Measurements from ENCODE around the gene AIG1. TPM values are rescaled to one million over a fixed set of nuclear protein-coding genes. Genes with fewer than 3 reads are reported as not detected.
A peak's percentile ranks its signal among the peaks of the same experiment; 100 is the strongest.
"Not testable (repeated sequence)": the region's sequence is repeated elsewhere in the genome, so short reads cannot be mapped to it uniquely, and the experiment has no call there.

AIG1 gene
- total and polyA plus RNA-seq, 4 donors: 32.4 to 72.3 (median 49.3) TPM

DNA sequence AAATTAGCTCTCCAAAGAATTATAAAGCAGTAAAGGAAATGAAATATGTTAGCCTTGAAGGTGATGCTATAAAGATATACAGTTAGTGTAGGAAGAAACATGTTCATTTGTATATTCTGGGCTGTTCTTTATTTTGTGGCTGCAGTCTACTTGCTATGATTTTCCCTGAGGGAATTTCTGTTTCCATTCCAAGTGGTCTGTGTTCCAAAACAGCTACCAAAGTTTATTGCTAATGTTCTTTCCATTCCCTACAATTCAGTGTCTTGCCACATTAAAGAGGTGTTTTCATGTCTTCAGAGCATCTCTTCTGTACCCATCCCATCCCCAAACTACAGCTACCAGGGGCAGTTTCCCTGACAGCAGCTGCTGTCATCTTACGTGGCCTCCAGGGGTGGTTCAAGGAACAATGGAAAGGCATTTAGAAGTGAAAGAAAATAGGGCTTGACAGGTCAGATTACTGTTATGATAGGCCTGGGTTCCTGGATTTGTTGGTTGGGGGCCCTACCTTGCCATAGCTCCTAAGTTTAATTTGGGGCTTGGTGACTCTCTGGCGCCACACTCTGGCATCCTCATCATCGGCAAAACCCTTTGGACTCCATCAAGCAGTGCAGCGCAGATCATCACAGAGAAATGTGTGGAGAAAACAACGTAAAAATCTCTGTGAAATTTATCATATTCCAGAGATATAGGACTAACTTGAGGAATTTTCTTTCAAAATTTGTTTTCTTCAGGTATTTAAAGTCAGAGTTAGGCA is 33.8 kb upstream of the AIG1 start:
- intact Hi-C loops (cut with DNase I): loop anchor here (2.0 kb wide), 2 partner anchors 330 to 334 kb away; no protein-coding TSS in a partner anchor
- H3K36me3 ChIP-seq (ENCODE audit: control insufficient read depth in 1 of 2, insufficient read depth in 2 of 2, low read length in 1 of 2): no peaks in the 10 kb centered on the region
- no peak overlapping the region for H3K4me3 ChIP-seq (ENCODE audit: low read length in 2 of 2)
- no peaks in the 10 kb centered on the region for H3K4me1 ChIP-seq (ENCODE audit: control insufficient read depth in 1 of 2, insufficient read depth in 2 of 2, low read length in 2 of 2)
- peak; percentile 52 to 73 for DNase-seq
- H3K27me3 ChIP-seq (ENCODE audit: control insufficient read depth in 1 of 2, insufficient read depth in 2 of 2, low read length in 1 of 2): no peaks in the 10 kb centered on the region
- ATAC-seq (ENCODE audit: low FRiP score): no peak
- 59 to 62% methylated on average over 5 of the region's 5 CpGs for WGBS, 2 donors
- no peak overlapping the region for H3K27ac ChIP-seq (ENCODE audit: low read depth in 1 of 2, low read length in 2 of 2)
- H3K9me3 ChIP-seq (ENCODE audit: control insufficient read depth, low read length): no peaks in the 10 kb centered on the region

DNA sequence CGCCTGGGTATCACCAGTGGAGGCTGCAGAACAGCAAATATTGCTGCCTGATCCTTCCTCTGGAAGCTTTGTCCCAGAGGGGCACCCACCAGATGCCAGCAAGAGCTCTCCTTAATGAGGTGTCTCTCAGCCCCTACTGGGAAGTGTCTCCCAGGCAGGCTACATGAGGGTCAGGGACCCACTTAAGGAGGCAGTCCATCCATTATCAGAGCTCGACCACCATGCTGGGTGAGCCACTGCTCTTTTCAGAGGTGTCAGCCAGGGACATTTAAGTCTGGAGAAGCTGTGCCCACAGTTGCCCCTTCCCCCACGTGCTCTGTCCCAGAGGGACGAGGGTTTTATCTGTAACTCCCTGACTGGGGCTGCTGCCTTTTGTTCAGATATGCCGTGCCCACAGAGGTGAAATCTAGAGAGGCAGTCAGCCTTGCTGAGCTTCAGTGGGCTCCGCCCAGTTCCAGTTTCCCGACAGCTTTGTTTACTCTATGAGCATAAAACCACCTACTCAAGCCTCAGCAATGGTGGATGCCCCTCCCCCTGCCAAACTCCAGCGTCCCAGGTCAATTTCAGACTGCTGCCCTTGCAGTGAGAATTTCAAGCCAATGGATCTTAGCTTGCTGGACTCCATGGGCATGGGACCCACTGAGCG is 25.9 kb upstream of the AIG1 start:
- Histone ChIP-seq H3K9me3 (ENCODE audit: control insufficient read depth, low read length) (no peaks in the 10 kb centered on the region), H3K4me1 (ENCODE audit: control insufficient read depth in 1 of 2, insufficient read depth in 2 of 2, low read length in 2 of 2) (no peaks in the 10 kb centered on the region), H3K36me3 (ENCODE audit: control insufficient read depth in 1 of 2, insufficient read depth in 2 of 2, low read length in 1 of 2) (no peaks in the 10 kb centered on the region), H3K27me3 (ENCODE audit: control insufficient read depth in 1 of 2, insufficient read depth in 2 of 2, low read length in 1 of 2) (no peaks in the 10 kb centered on the region), H3K4me3 (ENCODE audit: low read length in 2 of 2) (no peak overlapping the region), H3K27ac (ENCODE audit: low read depth in 1 of 2, low read length in 2 of 2) (no peak overlapping the region)
- 79 to 85% methylated on average over 9 of the region's 9 CpGs for WGBS, 2 donors
- DNase-seq (no peak), ATAC-seq (ENCODE audit: low FRiP score) (no peak)
- intact Hi-C loops (cut with DNase I): loop anchor here in 1 of 2 donors (10.0 kb wide), 1 partner anchor 50 kb away; no protein-coding TSS in a partner anchor

DNA sequence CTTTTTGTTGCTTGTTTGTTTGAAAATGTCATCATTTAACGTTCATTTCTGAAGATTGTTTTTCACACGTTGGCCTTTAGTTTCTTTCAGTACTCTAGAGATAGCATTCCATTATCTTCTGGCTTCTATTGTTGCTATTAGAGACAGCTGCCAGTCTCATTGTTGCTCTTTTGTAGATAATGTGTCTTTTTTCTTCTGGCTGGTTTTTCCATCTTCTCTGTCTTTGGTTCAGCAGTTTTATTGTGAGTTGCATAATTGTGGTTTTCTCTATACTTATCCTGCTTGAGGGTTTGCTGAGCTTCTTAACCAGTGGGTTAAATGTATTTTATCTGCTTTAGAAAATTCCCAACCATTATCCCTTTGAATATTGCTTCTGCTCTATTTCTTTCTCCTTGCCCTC is 23.2 kb upstream of the AIG1 start:
- H3K27me3 ChIP-seq (ENCODE audit: control insufficient read depth in 1 of 2, insufficient read depth in 2 of 2, low read length in 1 of 2): no peaks in the 10 kb centered on the region
- no peaks in the 10 kb centered on the region for H3K9me3 ChIP-seq (ENCODE audit: control insufficient read depth, low read length)
- DNase-seq (no peak), ATAC-seq (ENCODE audit: low FRiP score) (no peak)
- intact Hi-C loops (cut with DNase I): loop anchor here in 1 of 2 donors (10.0 kb wide), 1 partner anchor 53 kb away; no protein-coding TSS in a partner anchor
- no peaks in the 10 kb centered on the region for H3K36me3 ChIP-seq (ENCODE audit: control insufficient read depth in 1 of 2, insufficient read depth in 2 of 2, low read length in 1 of 2)
- H3K27ac ChIP-seq (ENCODE audit: low read depth in 1 of 2, low read length in 2 of 2): no peak overlapping the region
- no peaks in the 10 kb centered on the region for H3K4me1 ChIP-seq (ENCODE audit: control insufficient read depth in 1 of 2, insufficient read depth in 2 of 2, low read length in 2 of 2)
- no peak overlapping the region for H3K4me3 ChIP-seq (ENCODE audit: low read length in 2 of 2)
- WGBS, 2 donors: 36 to 44% methylated on average over 2 of the region's 2 CpGs

DNA sequence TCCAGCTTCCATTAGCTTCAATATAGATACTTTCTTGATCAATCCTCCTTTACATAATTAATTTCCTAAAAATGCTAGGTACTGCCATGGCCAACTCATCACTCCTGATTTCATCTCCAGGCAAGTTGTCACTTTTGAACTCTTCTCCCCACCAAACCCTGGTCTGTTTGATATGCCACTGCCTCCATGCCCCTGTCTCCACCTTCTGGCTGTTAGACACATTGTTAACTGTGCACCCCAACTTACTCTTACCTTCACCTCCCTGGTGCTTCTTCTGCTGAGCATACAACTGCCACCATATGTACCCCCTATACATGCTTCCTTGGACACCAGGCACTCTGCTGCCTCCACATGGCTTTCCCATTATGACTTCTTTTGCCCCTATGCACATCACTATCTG is 21.9 kb upstream of the AIG1 start:
- DNase-seq (no peak), ATAC-seq (ENCODE audit: low FRiP score) (no peak)
- Histone ChIP-seq H3K9me3 (ENCODE audit: control insufficient read depth, low read length) (no peaks in the 10 kb centered on the region), H3K4me3 (ENCODE audit: low read length in 2 of 2) (no peak overlapping the region), H3K27me3 (ENCODE audit: control insufficient read depth in 1 of 2, insufficient read depth in 2 of 2, low read length in 1 of 2) (no peaks in the 10 kb centered on the region), H3K36me3 (ENCODE audit: control insufficient read depth in 1 of 2, insufficient read depth in 2 of 2, low read length in 1 of 2) (no peaks in the 10 kb centered on the region), H3K27ac (ENCODE audit: low read depth in 1 of 2, low read length in 2 of 2) (no peak overlapping the region), H3K4me1 (ENCODE audit: control insufficient read depth in 1 of 2, insufficient read depth in 2 of 2, low read length in 2 of 2) (no peaks in the 10 kb centered on the region)
- intact Hi-C loops (cut with DNase I): loop anchor here in 1 of 2 donors (10.0 kb wide), 1 partner anchor 54 kb away; no protein-coding TSS in a partner anchor

DNA sequence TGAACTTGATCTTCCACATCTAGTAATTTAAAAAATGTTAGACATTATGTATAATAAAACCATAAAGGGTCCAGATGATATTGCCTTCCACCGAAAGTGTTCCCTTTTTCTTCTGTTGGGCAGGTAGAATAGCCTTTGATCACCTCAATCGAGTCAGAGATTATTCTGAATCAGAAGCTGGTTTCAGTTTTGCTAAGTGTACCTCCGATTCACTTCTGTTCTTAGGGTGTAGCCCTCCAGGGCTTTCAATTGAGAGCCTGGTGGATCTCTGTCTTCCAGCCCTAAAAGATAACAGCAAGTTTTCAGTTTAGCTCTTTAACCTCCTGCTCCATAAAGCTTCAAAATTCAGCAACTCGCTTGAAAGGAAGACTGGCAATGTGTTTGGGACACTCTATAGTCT is 21.1 kb upstream of the AIG1 start:
- H3K27ac ChIP-seq (ENCODE audit: low read depth in 1 of 2, low read length in 2 of 2): no peak overlapping the region
- intact Hi-C loops (cut with DNase I): loop anchor here in 1 of 2 donors (10.0 kb wide), 1 partner anchor 55 kb away; no protein-coding TSS in a partner anchor
- H3K4me1 ChIP-seq (ENCODE audit: control insufficient read depth in 1 of 2, insufficient read depth in 2 of 2, low read length in 2 of 2): no peaks in the 10 kb centered on the region
- no peak overlapping the region for H3K4me3 ChIP-seq (ENCODE audit: low read length in 2 of 2)
- WGBS, 2 donors: 87 to 94% methylated on average over 4 of the region's 4 CpGs
- no peaks in the 10 kb centered on the region for H3K9me3 ChIP-seq (ENCODE audit: control insufficient read depth, low read length)
- no peaks in the 10 kb centered on the region for H3K27me3 ChIP-seq (ENCODE audit: control insufficient read depth in 1 of 2, insufficient read depth in 2 of 2, low read length in 1 of 2)
- DNase-seq (no peak), ATAC-seq (ENCODE audit: low FRiP score) (no peak)
- no peaks in the 10 kb centered on the region for H3K36me3 ChIP-seq (ENCODE audit: control insufficient read depth in 1 of 2, insufficient read depth in 2 of 2, low read length in 1 of 2)

DNA sequence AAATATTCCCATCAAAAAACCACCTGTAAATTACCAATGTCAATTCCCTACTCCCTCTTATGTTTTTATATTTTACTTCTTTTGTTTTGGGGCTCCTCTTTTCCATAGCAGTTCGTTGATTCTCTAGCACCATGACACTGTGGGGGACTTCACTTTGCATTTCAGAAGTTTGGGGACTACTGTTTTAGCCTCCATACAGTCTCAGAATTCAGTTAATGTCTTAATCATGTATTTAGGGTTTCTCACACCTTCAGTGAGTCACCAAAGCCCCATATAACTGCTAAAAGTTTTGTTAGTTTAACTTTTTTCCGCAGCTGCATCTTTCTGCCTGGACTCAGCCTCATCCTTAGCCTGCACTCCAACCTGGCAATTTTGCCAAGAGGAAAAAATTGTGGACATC is 20.7 kb upstream of the AIG1 start:
- Histone ChIP-seq H3K27me3 (ENCODE audit: control insufficient read depth in 1 of 2, insufficient read depth in 2 of 2, low read length in 1 of 2) (no peaks in the 10 kb centered on the region), H3K27ac (ENCODE audit: low read depth in 1 of 2, low read length in 2 of 2) (no peak overlapping the region), H3K9me3 (ENCODE audit: control insufficient read depth, low read length) (no peaks in the 10 kb centered on the region), H3K4me1 (ENCODE audit: control insufficient read depth in 1 of 2, insufficient read depth in 2 of 2, low read length in 2 of 2) (no peaks in the 10 kb centered on the region), H3K36me3 (ENCODE audit: control insufficient read depth in 1 of 2, insufficient read depth in 2 of 2, low read length in 1 of 2) (no peaks in the 10 kb centered on the region), H3K4me3 (ENCODE audit: low read length in 2 of 2) (no peak overlapping the region)
- intact Hi-C loops (cut with DNase I): no loop called here
- no peak for ATAC-seq (ENCODE audit: low FRiP score)
- no peak for DNase-seq
- WGBS, 2 donors: 85 to 87% methylated on average over 2 of the region's 2 CpGs

DNA sequence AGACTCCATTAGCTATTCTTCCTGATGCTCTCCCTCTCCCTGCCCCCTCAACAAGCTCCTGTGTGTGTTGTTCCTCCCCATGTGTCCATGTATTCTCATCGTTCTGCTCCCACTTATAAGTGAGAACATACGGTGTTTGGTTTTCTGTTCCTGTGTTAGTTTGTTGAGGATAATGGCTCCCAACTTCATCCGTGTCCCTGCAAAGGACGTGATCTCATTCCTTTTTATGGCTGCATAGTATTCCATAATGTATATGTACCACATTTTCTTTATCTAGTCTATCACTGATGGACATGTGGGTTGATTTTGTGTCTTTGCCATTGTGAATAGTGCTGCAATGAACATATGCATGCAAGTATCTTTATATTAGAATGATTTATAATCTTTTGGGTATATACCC is 16.3 kb upstream of the AIG1 start:
- DNase-seq; H3K4me1 ChIP-seq (ENCODE audit: control insufficient read depth in 1 of 2, insufficient read depth in 2 of 2, low read length in 2 of 2); H3K27me3 ChIP-seq (ENCODE audit: control insufficient read depth in 1 of 2, insufficient read depth in 2 of 2, low read length in 1 of 2); ATAC-seq (ENCODE audit: low FRiP score); H3K36me3 ChIP-seq (ENCODE audit: control insufficient read depth in 1 of 2, insufficient read depth in 2 of 2, low read length in 1 of 2); H3K4me3 ChIP-seq (ENCODE audit: low read length in 2 of 2); H3K27ac ChIP-seq (ENCODE audit: low read depth in 1 of 2, low read length in 2 of 2); H3K9me3 ChIP-seq (ENCODE audit: control insufficient read depth, low read length); intact Hi-C loops (cut with DNase I): not testable (repeated sequence)
- 87 to 90% methylated on average over 4 of the region's 4 CpGs for WGBS, 2 donors

DNA sequence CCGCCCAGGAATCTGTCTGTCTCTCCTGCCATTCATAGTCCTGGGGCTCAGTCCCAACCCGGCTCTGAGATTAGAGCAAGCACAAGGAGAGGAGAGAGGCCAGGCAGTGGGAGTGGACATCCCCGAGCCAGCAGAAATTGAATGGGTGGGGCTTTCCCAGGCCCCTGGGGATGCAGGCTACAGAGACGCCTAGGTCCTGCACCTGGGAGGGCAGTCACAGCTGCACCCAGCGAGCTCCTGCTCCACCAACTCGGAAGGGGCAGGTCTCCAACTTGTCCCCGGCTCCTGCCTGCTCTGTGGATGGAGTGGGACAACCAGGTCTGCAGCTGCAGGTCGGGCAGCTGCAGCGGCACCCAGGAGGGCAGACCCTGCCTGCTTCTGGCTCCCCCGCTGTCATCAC is 11.1 kb upstream of the AIG1 start:
- Histone ChIP-seq H3K27ac (ENCODE audit: low read depth in 1 of 2, low read length in 2 of 2) (no peak overlapping the region), H3K36me3 (ENCODE audit: control insufficient read depth in 1 of 2, insufficient read depth in 2 of 2, low read length in 1 of 2) (no peaks in the 10 kb centered on the region), H3K27me3 (ENCODE audit: control insufficient read depth in 1 of 2, insufficient read depth in 2 of 2, low read length in 1 of 2) (no peaks in the 10 kb centered on the region), H3K4me1 (ENCODE audit: control insufficient read depth in 1 of 2, insufficient read depth in 2 of 2, low read length in 2 of 2) (no peaks in the 10 kb centered on the region), H3K9me3 (ENCODE audit: control insufficient read depth, low read length) (no peaks in the 10 kb centered on the region), H3K4me3 (ENCODE audit: low read length in 2 of 2) (no peak overlapping the region)
- WGBS, 2 donors: 86 to 87% methylated on average over 10 of the region's 10 CpGs
- no peak for DNase-seq
- intact Hi-C loops (cut with DNase I): loop anchor here in 1 of 2 donors (10.0 kb wide), 1 partner anchor 355 kb away; no protein-coding TSS in a partner anchor
- ATAC-seq (ENCODE audit: low FRiP score): no peak

DNA sequence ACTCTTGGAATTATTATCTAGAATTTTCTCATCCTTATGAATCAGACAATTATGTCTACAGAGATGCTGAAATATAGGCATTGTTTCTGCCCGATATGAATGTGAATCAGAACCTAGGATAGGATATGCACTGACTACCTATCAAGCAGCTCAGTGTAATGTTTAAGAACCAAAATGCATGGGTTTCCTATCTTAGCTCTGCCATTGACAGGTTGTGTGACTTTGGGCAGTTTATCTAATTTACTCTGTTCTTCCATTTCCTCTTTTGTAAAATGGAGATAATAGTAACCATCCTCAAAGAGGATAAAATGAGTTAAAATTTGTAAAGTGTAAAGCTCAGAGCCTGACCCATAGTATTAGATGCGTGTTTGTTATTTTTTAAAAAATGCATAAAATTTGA is 10.2 kb upstream of the AIG1 start:
- 89 to 92% methylated on average over 2 of the region's 2 CpGs for WGBS, 2 donors
- no peak for ATAC-seq (ENCODE audit: low FRiP score)
- intact Hi-C loops (cut with DNase I): loop anchor here in 1 of 2 donors (10.0 kb wide), 1 partner anchor 356 kb away; no protein-coding TSS in a partner anchor

More for the DNA sequence above, 10.2 kb upstream of the AIG1 start:
- Histone ChIP-seq H3K9me3 (ENCODE audit: control insufficient read depth, low read length) (no peaks in the 10 kb centered on the region), H3K27ac (ENCODE audit: low read depth in 1 of 2, low read length in 2 of 2) (no peak overlapping the region), H3K4me3 (ENCODE audit: low read length in 2 of 2) (no peak overlapping the region), H3K27me3 (ENCODE audit: control insufficient read depth in 1 of 2, insufficient read depth in 2 of 2, low read length in 1 of 2) (no peaks in the 10 kb centered on the region), H3K4me1 (ENCODE audit: control insufficient read depth in 1 of 2, insufficient read depth in 2 of 2, low read length in 2 of 2) (no peaks in the 10 kb centered on the region), H3K36me3 (ENCODE audit: control insufficient read depth in 1 of 2, insufficient read depth in 2 of 2, low read length in 1 of 2) (no peaks in the 10 kb centered on the region)
- DNase-seq: no peak
